Panc1 (cell line): ENCODE data around the gene MED25. TPM values are rescaled to one million over a fixed set of nuclear protein-coding genes. Genes with fewer than 3 reads are reported as not detected.

ENCODE experiments used
- ATAC-seq: fragments of 200-7000 bp; cut with Tn5 transposase; 2 replicates; pipeline ENCODE4 v1.9.1; 2020; ENCODE audit warnings: mild to moderate bottlenecking, moderate library complexity
- BruUV-seq: library from RNA; stranded (reverse); fragments of 400-500 nt; replicated peaks from 2 replicates; lab custom pipeline; 2021; lab: Mats Ljungman, UMichigan
- CTCF ChIA-PET: fragments of 300-600 bp; sonication (Branson Sonifier 250); formaldehyde crosslinking; loops from one replicate; lab custom pipeline; 2022; ENCODE audit warnings: antibody characterized with exemption; lab: Charles Lee
- POLR2A ChIA-PET: fragments of 300-600 bp; sonication (Branson Sonifier 250); formaldehyde crosslinking; loops from one replicate; lab custom pipeline; 2022; ENCODE audit warnings: antibody characterized with exemption; lab: Charles Lee
- DNase-seq: peaks from one replicate; pipeline ENCODE4 v3.0.0-alpha.2; 2010; ENCODE audit warnings: low read depth, low spot score
- H3K27ac ChIP-seq: 2 replicates; pipeline ENCODE4 v1.5.1; 2011; ENCODE audit warnings: mild to moderate bottlenecking, low read length, inconsistent platforms
- H3K27me3 ChIP-seq: fragments of 200-500 bp; sonication (Bioruptor generic); 2 replicates; pipeline ENCODE4 v1.6.0; 2014; ENCODE audit warnings: low read length, inconsistent platforms; ENCODE audit not compliant: control insufficient read depth, insufficient read depth
- H3K36me3 ChIP-seq: fragments of 200-500 bp; sonication (Bioruptor generic); 2 replicates; pipeline ENCODE4 v1.5.1; 2014; ENCODE audit warnings: inconsistent platforms, mild to moderate bottlenecking, low read length, moderate library complexity; ENCODE audit not compliant: control insufficient read depth, insufficient read depth
- H3K4me1 ChIP-seq: 2 replicates; pipeline ENCODE4 v1.5.1; 2011; ENCODE audit warnings: inconsistent platforms, mild to moderate bottlenecking, low read length, moderate library complexity; ENCODE audit not compliant: control insufficient read depth, insufficient read depth
- H3K4me3 ChIP-seq, 2 experiments: 2 replicates each; pipeline ENCODE4 v1.5.1; 2011 to 2012; ENCODE audit warnings: low read depth in 2 of 2, low read length in 2 of 2, mild to moderate bottlenecking in 2 of 2, inconsistent platforms in 1 of 2, moderate library complexity in 1 of 2
- H3K9me3 ChIP-seq: fragments of 200-500 bp; sonication (Bioruptor generic); 2 replicates; pipeline ENCODE4 v1.5.1; 2014; ENCODE audit warnings: low read depth, mild to moderate bottlenecking, inconsistent platforms, low read length, moderate library complexity; ENCODE audit not compliant: control insufficient read depth, insufficient read depth
- POLR2AphosphoS5 ChIP-seq: IDR thresholded peaks from 2 replicates; pipeline ENCODE4 v1.6.1; 2012; ENCODE audit warnings: mild to moderate bottlenecking, low read depth, low read length, moderate library complexity
- SIN3A ChIP-seq: IDR thresholded peaks from 2 replicates; pipeline ENCODE4 v1.6.1; 2012; ENCODE audit warnings: low read depth, mild to moderate bottlenecking, low read length, moderate library complexity, borderline replicate concordance; ENCODE audit not compliant: insufficient read depth
- TCF7L2 ChIP-seq: IDR thresholded peaks from 2 replicates; pipeline ENCODE4 v1.6.1; 2011; ENCODE audit warnings: mild to moderate bottlenecking, low read depth, low read length, inconsistent platforms
- in situ Hi-C: cut with HindIII; loops from 2 replicates; pipeline ENCODE4 v1.10.0; 2016; ENCODE audit warnings: low sequenced_read_pairs, low pct_unique_long_range_greater_than_20kb
- intact Hi-C: fragments of 100-400 bp; cut with micrococcal nuclease; formaldehyde crosslinking; loops from one replicate; pipeline ENCODE4 v1.10.0; 2022; ENCODE audit not compliant: unreplicated experiment
- total RNA-seq: library from RNA; stranded (reverse); gene quantifications from one replicate; pipeline ENCODE4 v1.2.1, GENCODE V29; 2021; ENCODE audit not compliant: unreplicated experiment
- TF ChIP-seq, protein P1 (sequence below): fragments of 450-650 bp; IDR thresholded peaks from 2 replicates; pipeline ENCODE4 v1.5.1; 2017; ENCODE audit warnings: mild to moderate bottlenecking
- TF ChIP-seq, protein P2 (sequence below), 2 experiments: IDR thresholded peaks; 2 replicates each; pipeline ENCODE4 v1.6.1; 2011 to 2012; ENCODE audit warnings: low read depth in 2 of 2, control low read depth in 1 of 2, low read length in 1 of 2, mild to moderate bottlenecking in 1 of 2, moderate library complexity in 1 of 2; ENCODE audit not compliant: insufficient read depth in 1 of 2

Gene MED25
- total RNA-seq, 1 experiment from 2014 or later = 52.4 TPM

DNA sequence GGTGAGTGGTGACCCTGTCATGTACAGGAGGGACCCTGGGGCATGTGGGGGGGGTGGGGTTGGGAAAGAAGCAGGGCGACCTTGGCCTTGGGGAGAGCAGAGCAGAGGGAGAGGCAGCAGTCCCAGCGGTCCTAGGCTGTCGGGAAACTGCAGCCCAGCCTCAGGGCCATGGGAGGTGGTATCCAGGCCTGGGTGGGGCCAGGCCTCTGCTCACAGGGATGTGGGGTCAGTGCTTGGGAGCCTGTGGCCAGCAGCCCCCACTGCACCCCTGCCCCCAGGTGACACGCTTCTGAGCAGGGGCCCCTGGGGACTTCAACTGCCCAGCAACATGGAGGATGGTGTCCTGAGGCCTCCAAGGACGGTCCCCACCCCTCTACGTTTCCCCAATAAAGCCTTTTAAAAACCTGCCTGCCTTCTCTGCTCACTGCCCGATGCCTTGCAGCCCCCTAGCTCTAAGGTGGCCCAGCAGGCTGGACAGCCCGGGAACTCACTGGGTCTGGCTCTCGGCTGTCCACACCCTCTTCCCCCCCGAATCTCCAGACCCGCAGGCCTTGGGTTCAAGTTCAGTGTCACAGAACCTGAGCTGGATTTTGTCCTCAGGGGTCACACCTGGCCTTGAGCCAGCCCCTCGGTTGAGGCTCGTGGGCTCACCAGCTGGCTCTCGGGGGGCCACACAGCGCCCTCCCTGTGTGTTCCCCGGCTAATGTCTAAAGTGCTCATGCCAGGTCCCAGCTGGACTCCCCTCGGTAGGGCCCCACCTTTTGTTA is 42.4 kb downstream of the MED25 start:
- POLR2A ChIA-PET = no interaction called here

DNA sequence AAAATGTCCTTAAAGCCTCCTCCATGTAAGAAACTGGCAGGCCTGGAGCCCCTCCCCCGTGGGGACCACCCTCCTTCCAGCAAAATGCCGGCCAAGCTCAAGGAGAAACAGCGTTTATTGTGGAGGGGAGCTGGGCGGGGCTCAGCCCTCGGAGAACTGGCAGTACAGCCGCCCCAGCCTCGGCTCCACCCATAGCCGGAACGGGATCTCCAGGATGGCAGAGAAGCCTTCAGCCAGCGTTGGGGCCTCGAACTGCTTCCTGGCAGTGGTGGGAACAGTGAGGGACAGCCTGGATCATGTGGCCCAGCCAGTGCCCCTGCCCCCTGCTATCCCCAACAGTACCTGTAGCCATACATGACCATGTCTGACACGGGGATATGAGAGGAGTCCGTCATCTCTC is 43.0 kb downstream of the MED25 start:
- intact Hi-C loops = no loop called here
- CTCF ChIA-PET = no interaction called here
- BruUV-seq = no TSS peak
- in situ Hi-C loops = no loop called here
- DNase-seq = no peak
- TF ChIP-seq, protein P1, sequence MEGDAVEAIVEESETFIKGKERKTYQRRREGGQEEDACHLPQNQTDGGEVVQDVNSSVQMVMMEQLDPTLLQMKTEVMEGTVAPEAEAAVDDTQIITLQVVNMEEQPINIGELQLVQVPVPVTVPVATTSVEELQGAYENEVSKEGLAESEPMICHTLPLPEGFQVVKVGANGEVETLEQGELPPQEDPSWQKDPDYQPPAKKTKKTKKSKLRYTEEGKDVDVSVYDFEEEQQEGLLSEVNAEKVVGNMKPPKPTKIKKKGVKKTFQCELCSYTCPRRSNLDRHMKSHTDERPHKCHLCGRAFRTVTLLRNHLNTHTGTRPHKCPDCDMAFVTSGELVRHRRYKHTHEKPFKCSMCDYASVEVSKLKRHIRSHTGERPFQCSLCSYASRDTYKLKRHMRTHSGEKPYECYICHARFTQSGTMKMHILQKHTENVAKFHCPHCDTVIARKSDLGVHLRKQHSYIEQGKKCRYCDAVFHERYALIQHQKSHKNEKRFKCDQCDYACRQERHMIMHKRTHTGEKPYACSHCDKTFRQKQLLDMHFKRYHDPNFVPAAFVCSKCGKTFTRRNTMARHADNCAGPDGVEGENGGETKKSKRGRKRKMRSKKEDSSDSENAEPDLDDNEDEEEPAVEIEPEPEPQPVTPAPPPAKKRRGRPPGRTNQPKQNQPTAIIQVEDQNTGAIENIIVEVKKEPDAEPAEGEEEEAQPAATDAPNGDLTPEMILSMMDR = no peak
- TF ChIP-seq, protein P2, sequence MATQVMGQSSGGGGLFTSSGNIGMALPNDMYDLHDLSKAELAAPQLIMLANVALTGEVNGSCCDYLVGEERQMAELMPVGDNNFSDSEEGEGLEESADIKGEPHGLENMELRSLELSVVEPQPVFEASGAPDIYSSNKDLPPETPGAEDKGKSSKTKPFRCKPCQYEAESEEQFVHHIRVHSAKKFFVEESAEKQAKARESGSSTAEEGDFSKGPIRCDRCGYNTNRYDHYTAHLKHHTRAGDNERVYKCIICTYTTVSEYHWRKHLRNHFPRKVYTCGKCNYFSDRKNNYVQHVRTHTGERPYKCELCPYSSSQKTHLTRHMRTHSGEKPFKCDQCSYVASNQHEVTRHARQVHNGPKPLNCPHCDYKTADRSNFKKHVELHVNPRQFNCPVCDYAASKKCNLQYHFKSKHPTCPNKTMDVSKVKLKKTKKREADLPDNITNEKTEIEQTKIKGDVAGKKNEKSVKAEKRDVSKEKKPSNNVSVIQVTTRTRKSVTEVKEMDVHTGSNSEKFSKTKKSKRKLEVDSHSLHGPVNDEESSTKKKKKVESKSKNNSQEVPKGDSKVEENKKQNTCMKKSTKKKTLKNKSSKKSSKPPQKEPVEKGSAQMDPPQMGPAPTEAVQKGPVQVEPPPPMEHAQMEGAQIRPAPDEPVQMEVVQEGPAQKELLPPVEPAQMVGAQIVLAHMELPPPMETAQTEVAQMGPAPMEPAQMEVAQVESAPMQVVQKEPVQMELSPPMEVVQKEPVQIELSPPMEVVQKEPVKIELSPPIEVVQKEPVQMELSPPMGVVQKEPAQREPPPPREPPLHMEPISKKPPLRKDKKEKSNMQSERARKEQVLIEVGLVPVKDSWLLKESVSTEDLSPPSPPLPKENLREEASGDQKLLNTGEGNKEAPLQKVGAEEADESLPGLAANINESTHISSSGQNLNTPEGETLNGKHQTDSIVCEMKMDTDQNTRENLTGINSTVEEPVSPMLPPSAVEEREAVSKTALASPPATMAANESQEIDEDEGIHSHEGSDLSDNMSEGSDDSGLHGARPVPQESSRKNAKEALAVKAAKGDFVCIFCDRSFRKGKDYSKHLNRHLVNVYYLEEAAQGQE (IDR thresholded peaks at IDR 0.05; ENCODE audit: insufficient read depth in 1 of 2, low read depth in 2 of 2, low read length in 1 of 2) = no peak
- TF ChIP-seq SIN3A = no peak
- TF ChIP-seq TCF7L2 = no peak
- no peak for TF ChIP-seq POLR2AphosphoS5
- Histone ChIP-seq H3K9me3 (no peaks in the 10 kb centered on the region), H3K27ac (peak overlapping the region; percentile 84), H3K4me3 (no peak overlapping the region), H3K4me1 (peaks cover 41% of the 10 kb centered on the region), H3K36me3 (no peaks in the 10 kb centered on the region), H3K27me3 (no peaks in the 10 kb centered on the region)
- ATAC-seq = peak; percentile 27
- POLR2A ChIA-PET = no interaction called here

More for the DNA sequence above, 42.4 kb downstream of the MED25 start:
- TF ChIP-seq, protein P1 = no peak
- no peak for TF ChIP-seq POLR2AphosphoS5
- TF ChIP-seq, protein P2 (IDR thresholded peaks at IDR 0.05; ENCODE audit: insufficient read depth in 1 of 2, low read depth in 2 of 2, low read length in 1 of 2) = no peak
- Histone ChIP-seq H3K27ac (peak overlapping the region; percentile 84), H3K9me3 (no peaks in the 10 kb centered on the region), H3K27me3 (no peaks in the 10 kb centered on the region), H3K4me1 (peaks cover 41% of the 10 kb centered on the region), H3K36me3 (no peaks in the 10 kb centered on the region), H3K4me3 (no peak overlapping the region)
- DNase-seq = no peak
- in situ Hi-C loops = no loop called here
- CTCF ChIA-PET = no interaction called here
- no TSS peak for BruUV-seq
- peak; percentile 5; the same call in 1 of the 2 replicates for ATAC-seq
- intact Hi-C loops = no loop called here
